ENCODE results near the gene IL4I1.

Gene IL4I1

DNA sequence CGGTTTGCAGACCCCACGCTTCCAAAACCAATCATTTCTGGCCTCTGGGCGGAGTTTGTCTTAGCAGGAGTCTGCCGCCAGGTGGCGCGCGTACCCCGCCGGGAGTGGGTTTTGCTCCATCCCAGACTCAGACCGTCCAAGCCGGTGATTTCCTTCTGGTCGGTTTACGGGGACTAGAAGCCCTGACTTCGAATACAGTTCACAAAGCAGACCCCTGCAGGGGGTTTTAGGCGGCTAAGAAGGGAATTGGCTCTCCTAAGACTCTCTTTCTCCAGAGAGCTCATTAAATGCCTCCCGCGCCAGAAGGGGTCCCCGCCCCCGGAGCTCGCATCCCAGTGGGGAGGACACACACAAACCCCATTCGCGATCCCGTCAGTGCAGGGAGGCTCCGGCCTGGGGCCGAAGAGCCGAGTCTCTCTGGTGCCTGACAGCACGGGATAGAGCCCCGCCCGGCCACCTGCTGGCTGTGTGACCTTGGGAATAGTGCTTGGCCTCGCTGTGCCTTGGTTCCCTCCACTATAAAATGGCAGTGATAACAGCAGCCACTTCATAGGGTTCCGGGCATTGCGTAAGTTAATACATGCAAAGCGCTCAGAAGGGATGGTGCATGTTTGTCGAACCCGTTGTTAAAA, 41.2 kb upstream of the IL4I1 start:
- Histone ChIP-seq H3K4me3 (ENCODE audit: low read depth, low read length) (peak overlapping the region; percentile 27), H3K36me3 (replicated peaks) (peaks cover 3% of the 10 kb centered on the region)

GRCh38 chr19:49936549-49936948, 39.9 kb upstream of the IL4I1 start:
- no peak for TF ChIP-seq CTCF (IDR thresholded peaks at IDR 0.05; ENCODE audit: low read depth, low read length, missing control alignments)
- Histone ChIP-seq H3K4me3 (ENCODE audit: low read depth, low read length) (no peak overlapping the region), H3K36me3 (replicated peaks) (peaks cover 12% of the 10 kb centered on the region), H3K27me3 (replicated peaks) (no peaks in the 10 kb centered on the region), H3K27ac (no peak overlapping the region)
- in situ Hi-C loops (cut with HindIII; ENCODE audit: low pct_ligation_motif_present, low sequenced_read_pairs): no loop called here
- DNase-seq: no peak

More for the DNA sequence above, 41.2 kb upstream of the IL4I1 start:
- TF ChIP-seq CTCF (IDR thresholded peaks at IDR 0.05; ENCODE audit: low read depth, low read length, missing control alignments): peak; percentile 99
- H3K27ac ChIP-seq: no peak overlapping the region
- H3K27me3 ChIP-seq (replicated peaks): no peaks in the 10 kb centered on the region
- in situ Hi-C loops (cut with HindIII; ENCODE audit: low pct_ligation_motif_present, low sequenced_read_pairs): no loop called here
- peak; percentile 59 for DNase-seq

DNA sequence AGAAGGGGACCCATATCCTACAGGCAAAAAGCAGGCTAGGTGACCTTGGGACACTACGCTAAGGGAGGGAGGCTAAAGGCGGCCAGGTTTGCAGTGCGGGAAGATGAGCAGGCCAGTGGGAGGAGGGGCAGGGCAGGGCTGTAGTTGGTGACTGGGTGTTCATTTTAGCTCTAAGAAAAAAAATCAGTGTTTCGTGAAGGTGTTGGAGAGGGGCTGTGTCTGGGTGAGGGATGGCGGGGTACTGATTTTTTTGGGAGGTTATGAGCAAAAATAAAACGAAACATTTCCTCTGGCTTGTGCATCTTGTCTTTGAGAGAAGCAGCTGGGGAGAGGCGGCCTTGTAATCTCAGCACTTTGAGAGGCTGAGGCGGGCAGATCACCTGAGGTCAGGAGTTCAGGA, 37.0 kb upstream of the IL4I1 start:
- Histone ChIP-seq H3K4me3 (ENCODE audit: low read depth, low read length) (no peak overlapping the region), H3K36me3 (replicated peaks) (peaks cover 12% of the 10 kb centered on the region), H3K27me3 (replicated peaks) (no peaks in the 10 kb centered on the region), H3K27ac (no peak overlapping the region)
- no peak for DNase-seq
- in situ Hi-C loops (cut with HindIII; ENCODE audit: low pct_ligation_motif_present, low sequenced_read_pairs): no loop called here
- TF ChIP-seq CTCF (IDR thresholded peaks at IDR 0.05; ENCODE audit: low read depth, low read length, missing control alignments): no peak

- H3K27me3 ChIP-seq (replicated peaks): no peaks in the 10 kb centered on the region
- no peak overlapping the region for H3K4me3 ChIP-seq (ENCODE audit: low read depth, low read length)
- no peak for TF ChIP-seq CTCF (IDR thresholded peaks at IDR 0.05; ENCODE audit: low read depth, low read length, missing control alignments)
- no peak overlapping the region for H3K27ac ChIP-seq
- no peak for DNase-seq
- in situ Hi-C loops (cut with HindIII; ENCODE audit: low pct_ligation_motif_present, low sequenced_read_pairs): no loop called here
- H3K36me3 ChIP-seq (replicated peaks): peaks cover 12% of the 10 kb centered on the region
Observed at GRCh38 chr19:49932731-49933131, 36.0 kb upstream of the IL4I1 start.

- no peaks in the 10 kb centered on the region for H3K27me3 ChIP-seq (replicated peaks)
- in situ Hi-C loops (cut with HindIII; ENCODE audit: low pct_ligation_motif_present, low sequenced_read_pairs): no loop called here
- no peak overlapping the region for H3K27ac ChIP-seq
- no peak for TF ChIP-seq CTCF (IDR thresholded peaks at IDR 0.05; ENCODE audit: low read depth, low read length, missing control alignments)
- no peak overlapping the region for H3K4me3 ChIP-seq (ENCODE audit: low read depth, low read length)
- peaks cover 18% of the 10 kb centered on the region for H3K36me3 ChIP-seq (replicated peaks)
- DNase-seq: no peak
Observed at GRCh38 chr19:49932041-49932451, 35.4 kb upstream of the IL4I1 start.

All from brain microvascular endothelial cell (primary cell).